IMR-90 (cell line): Measurements from ENCODE around the gene SPSB2. TPM values are rescaled to one million over a fixed set of nuclear protein-coding genes. Genes with fewer than 3 reads are reported as not detected.

Source experiments
- ATAC-seq: fragments of 200-7000 bp; cut with Tn5 transposase; 2 replicates; pipeline ENCODE4 v1.9.1; 2020; ENCODE audit warnings: low read depth, mild to moderate bottlenecking, moderate library complexity
- BruUV-seq: library from RNA; stranded (reverse); fragments of 400-500 nt; replicated peaks from 2 replicates; lab custom pipeline; 2021; lab: Mats Ljungman, UMichigan
- CTCF ChIA-PET: fragments of 300-600 bp; formaldehyde crosslinking; extraction: SDS; loops from one replicate; lab custom pipeline; 2021; ENCODE audit warnings: antibody characterized with exemption; lab: Yijun Ruan, JAX
- POLR2A ChIA-PET: fragments of 300-600 bp; sonication (Branson Sonifier 250); formaldehyde crosslinking; loops from one replicate; lab custom pipeline; 2022; ENCODE audit warnings: antibody characterized with exemption; ENCODE audit not compliant: unreplicated experiment; lab: Charles Lee
- DNase-seq: peaks from one replicate; pipeline ENCODE4 v3.0.0; 2013
- H2AFZ ChIP-seq: replicated peaks from 2 replicates; pipeline ENCODE3; 2013; ENCODE audit warnings: low read length, mild to moderate bottlenecking; ENCODE audit not compliant: poor library complexity
- H2AK5ac ChIP-seq: 2 replicates; pipeline ENCODE4 v1.6.1; 2013; ENCODE audit warnings: low read depth, low read length, inconsistent platforms
- H2AK9ac ChIP-seq: replicated peaks from 2 replicates; pipeline ENCODE3; 2013; ENCODE audit warnings: mild to moderate bottlenecking, low read depth, low read length, moderate library complexity; ENCODE audit not compliant: poor library complexity
- H2BK120ac ChIP-seq: 2 replicates; pipeline ENCODE4 v1.6.1; 2013; ENCODE audit warnings: low read depth, low read length, inconsistent platforms
- H2BK15ac ChIP-seq: 3 replicates; pipeline ENCODE4 v1.6.1; 2013; ENCODE audit warnings: low read depth, low read length, inconsistent platforms
- H2BK20ac ChIP-seq: 2 replicates; pipeline ENCODE4 v1.6.1; 2013; ENCODE audit warnings: low read depth, mild to moderate bottlenecking, inconsistent platforms, low read length, moderate library complexity
- H2BK5ac ChIP-seq: 2 replicates; pipeline ENCODE4 v1.6.1; 2013; ENCODE audit warnings: mild to moderate bottlenecking, low read depth, low read length, inconsistent platforms; ENCODE audit not compliant: poor library complexity, severe bottlenecking
- H3K14ac ChIP-seq: replicated peaks from 2 replicates; pipeline ENCODE4 v1.6.1; 2013; ENCODE audit warnings: low read depth, low read length, inconsistent platforms
- H3K18ac ChIP-seq: 2 replicates; pipeline ENCODE4 v1.6.1; 2013; ENCODE audit warnings: low read depth, low read length, control low read depth
- H3K23ac ChIP-seq: 2 replicates; pipeline ENCODE4 v1.6.1; 2013; ENCODE audit warnings: low read depth, low read length, inconsistent platforms
- H3K27ac ChIP-seq: 2 replicates; pipeline ENCODE4 v1.5.1; 2013; ENCODE audit warnings: mild to moderate bottlenecking, control low read depth, low read length; ENCODE audit not compliant: insufficient read depth
- H3K27me3 ChIP-seq: 2 replicates; pipeline ENCODE4 v1.6.1; 2013; ENCODE audit warnings: low read length; ENCODE audit not compliant: control insufficient read depth, insufficient read depth
- H3K36me3 ChIP-seq: 2 replicates; pipeline ENCODE4 v1.6.1; 2013; ENCODE audit warnings: low read length, mixed read lengths; ENCODE audit not compliant: control insufficient read depth, insufficient read depth
- H3K4ac ChIP-seq: 2 replicates; pipeline ENCODE4 v1.6.1; 2013; ENCODE audit warnings: low read depth, low read length, inconsistent platforms
- H3K4me1 ChIP-seq: 2 replicates; pipeline ENCODE4 v1.6.1; 2013; ENCODE audit warnings: low read length, mixed read lengths; ENCODE audit not compliant: control insufficient read depth, insufficient read depth
- H3K4me2 ChIP-seq: 2 replicates; pipeline ENCODE4 v1.6.1; 2013; ENCODE audit warnings: low read depth, mild to moderate bottlenecking, control low read depth, low read length, moderate library complexity
- H3K4me3 ChIP-seq: 2 replicates; pipeline ENCODE4 v1.5.1; 2013; ENCODE audit warnings: low read depth, mild to moderate bottlenecking, control low read depth, low read length, moderate library complexity; ENCODE audit not compliant: insufficient read depth
- H3K56ac ChIP-seq: 2 replicates; pipeline ENCODE4 v1.6.1; 2013; ENCODE audit warnings: low read length, inconsistent platforms; ENCODE audit not compliant: insufficient read depth; ENCODE audit errors: extremely low read depth
- H3K79me1 ChIP-seq, 2 experiments: 2 replicates each; pipeline ENCODE4 v1.6.1; 2013; ENCODE audit warnings: low read length in 2 of 2, inconsistent platforms in 1 of 2, low read depth in 1 of 2
- H3K9ac ChIP-seq: 2 replicates; pipeline ENCODE4 v1.6.1; 2013; ENCODE audit warnings: low read depth, low read length, control low read depth
- H3K9me1 ChIP-seq: 2 replicates; pipeline ENCODE4 v1.6.1; 2013; ENCODE audit warnings: low read length, inconsistent platforms; ENCODE audit not compliant: insufficient read depth
- H3K9me3 ChIP-seq: 2 replicates; pipeline ENCODE4 v1.6.1; 2013; ENCODE audit warnings: low read length; ENCODE audit not compliant: control insufficient read depth, insufficient read depth
- H4K20me1 ChIP-seq: 2 replicates; pipeline ENCODE4 v1.6.1; 2013; ENCODE audit warnings: low read length, inconsistent platforms; ENCODE audit not compliant: insufficient read depth
- H4K5ac ChIP-seq: 2 replicates; pipeline ENCODE4 v1.6.1; 2013; ENCODE audit warnings: mild to moderate bottlenecking, low read depth, low read length, control low read depth
- H4K8ac ChIP-seq, 2 experiments: 2 replicates each; pipeline ENCODE4 v1.6.1; 2013; ENCODE audit warnings: low read depth in 2 of 2, low read length in 2 of 2, control low read depth in 1 of 2, inconsistent platforms in 1 of 2
- H4K91ac ChIP-seq: 2 replicates; pipeline ENCODE4 v1.6.1; 2013; ENCODE audit warnings: low read depth, low read length, inconsistent platforms; ENCODE audit not compliant: insufficient read depth
- BHLHE40 ChIP-seq: fragments of 150-350 bp; IDR thresholded peaks from 2 replicates; pipeline ENCODE4 v1.6.1; 2016; ENCODE audit warnings: mild to moderate bottlenecking, low read depth, low read length
- CEBPB ChIP-seq: IDR thresholded peaks from 2 replicates; pipeline ENCODE4 v1.6.1; 2012; ENCODE audit warnings: low read depth, low read length, improper control_type of control experiment
- CHD1 ChIP-seq: IDR thresholded peaks from 2 replicates; pipeline ENCODE4 v1.6.1; 2012; ENCODE audit warnings: low read depth, low read length, improper control_type of control experiment
- CTCF ChIP-seq: conservative IDR thresholded peaks from 2 replicates; pipeline ENCODE4 v1.5.1; 2012; ENCODE audit warnings: mild to moderate bottlenecking, low read depth, low read length, improper control_type of control experiment
- FOS ChIP-seq: fragments of 150-350 bp; IDR thresholded peaks from 2 replicates; pipeline ENCODE4 v1.6.1; 2016; ENCODE audit warnings: low read depth, low read length
- MAFK ChIP-seq: IDR thresholded peaks from 2 replicates; pipeline ENCODE4 v1.6.1; 2012; ENCODE audit warnings: low read depth, low read length, improper control_type of control experiment
- MAZ ChIP-seq: IDR thresholded peaks from 2 replicates; pipeline ENCODE4 v1.6.1; 2012; ENCODE audit warnings: low read depth, mild to moderate bottlenecking, low read length, improper control_type of control experiment, moderate library complexity, borderline replicate concordance
- MXI1 ChIP-seq: IDR thresholded peaks from 2 replicates; pipeline ENCODE4 v1.6.1; 2012; ENCODE audit warnings: low read depth, mild to moderate bottlenecking, low read length, moderate library complexity, borderline replicate concordance
- NFE2L2 ChIP-seq: fragments of 150-350 bp; IDR thresholded peaks from 2 replicates; pipeline ENCODE4 v1.6.1; 2016; ENCODE audit warnings: low read depth, mild to moderate bottlenecking, low read length
- POLR2A ChIP-seq: IDR thresholded peaks from 2 replicates; pipeline ENCODE4 v1.6.1; 2012; ENCODE audit warnings: mild to moderate bottlenecking, low read depth, low read length
- RAD21 ChIP-seq: IDR thresholded peaks from 2 replicates; pipeline ENCODE4 v1.6.1; 2012; ENCODE audit warnings: low read length, improper control_type of control experiment
- RFX5 ChIP-seq: IDR thresholded peaks from 2 replicates; pipeline ENCODE4 v1.8.0; 2012; ENCODE audit warnings: low read depth, mild to moderate bottlenecking, low read length, moderate library complexity
- SMC3 ChIP-seq: fragments of 150-350 bp; IDR thresholded peaks from 2 replicates; pipeline ENCODE4 v1.6.1; 2016; ENCODE audit warnings: low read depth, mild to moderate bottlenecking, antibody characterized with exemption, low read length, moderate library complexity
- USF2 ChIP-seq: fragments of 150-350 bp; IDR thresholded peaks from 2 replicates; pipeline ENCODE4 v1.6.1; 2017; ENCODE audit warnings: mild to moderate bottlenecking, antibody characterized with exemption, low read length, low read depth
- WGBS, 2 experiments: methylation state at CpG; one replicate each; pipeline versions ENCODE4 v1.1.5 to v1.1.7; 2013; ENCODE audit warnings: missing lambda C conversion rate in 2 of 2; ENCODE audit not compliant: insufficient read length in 1 of 2; ENCODE audit errors: extremely low coverage in 2 of 2; 5-methylcytosine and 5-hydroxymethylcytosine counted together
- dilution Hi-C: fragments of 300-500 bp; cut with HindIII; formaldehyde crosslinking; loops from one replicate; pipeline ENCODE4 v1.14.3; 2018; ENCODE audit warnings: low sequenced_read_pairs; ENCODE audit not compliant: unreplicated experiment
- in situ Hi-C: fragments of 300-500 bp; cut with MboI; formaldehyde crosslinking; loops from 3 replicates; pipeline ENCODE4 v1.14.3; 2019; ENCODE audit warnings: low sequenced_read_pairs, inconsistent platforms, mixed read lengths
- intact Hi-C: fragments of 100-400 bp; cut with micrococcal nuclease; formaldehyde crosslinking; loops from 2 replicates; pipeline ENCODE4 v1.10.0; 2022
- polyA plus RNA-seq, 3 experiments: library from polyadenylated mRNA; depleted of rRNA; stranded (reverse); fragments of >200 nt; gene quantifications; 2 replicates each; pipeline ENCODE4 v1.2.3, GENCODE V29; 2012; ENCODE audit warnings: low replicate concordance in 1 of 3
- total RNA-seq: library from RNA; depleted of rRNA; stranded (reverse); fragments of >200 nt; gene quantifications from 2 replicates; pipeline ENCODE4 v1.2.3, GENCODE V29; 2012

Gene SPSB2
- total and polyA plus RNA-seq, 2 of the 4 experiments (the other 2 are of a cell fraction): 1.3 to 4.1 TPM

- Histone ChIP-seq H2AK9ac (peak overlapping the region; percentile 33), H3K27me3 (no peaks in the 10 kb centered on the region), H3K23ac (no peak overlapping the region), H3K79me1 (peaks cover 37 to 41% of the 10 kb centered on the region in 2 experiments), H4K8ac (no peak overlapping the region), H4K91ac (no peak overlapping the region), H2BK20ac (no peak overlapping the region), H3K36me3 (peaks cover 29% of the 10 kb centered on the region), H2BK5ac (no peak overlapping the region), H3K27ac (no peak overlapping the region; the same call in 1 of the 2 replicates), H3K9me1 (peaks cover 8% of the 10 kb centered on the region; the same call in 1 of the 2 replicates), H3K4ac (no peak overlapping the region), H2AFZ (peak overlapping the region; percentile 61), H3K18ac (no peak overlapping the region), H3K4me3 (peak overlapping the region; percentile 90; the same call in 1 of the 2 replicates), H4K20me1 (0 out of 2 replicates have a peak, but pooled peaks cover 6% of the 10 kb centered on the region), H3K4me2 (peak overlapping the region; percentile 96), H3K9me3 (no peaks in the 10 kb centered on the region), H3K56ac (no peak overlapping the region), H4K5ac (no peak overlapping the region), H3K9ac (peak overlapping the region; percentile 45; the same call in 1 of the 2 replicates), H2BK15ac (no peak overlapping the region), H2AK5ac (peak overlapping the region; percentile 48), H3K4me1 (peaks cover 24% of the 10 kb centered on the region), H2BK120ac (no peak overlapping the region), H3K14ac (0 out of 2 replicates have a peak overlapping the region, but pooled peaks have one; percentile 33)
- 98% methylated on average over 5 of the region's 14 CpGs; no CpG with 5 or more reads in 1 of the 2 experiments for WGBS, 2 experiments
- DNase-seq: no peak
- no peak for TF ChIP-seq POLR2A
- TF ChIP-seq RFX5: no peak
- TF ChIP-seq BHLHE40: no peak
- no peak for TF ChIP-seq MXI1
- TF ChIP-seq CTCF: no peak
- TF ChIP-seq USF2: no peak
- no peak for TF ChIP-seq CHD1
- TF ChIP-seq NFE2L2: no peak
- TF ChIP-seq MAZ: no peak
- no peak for TF ChIP-seq CEBPB
- no peak for TF ChIP-seq RAD21
- no peak for TF ChIP-seq MAFK
- TF ChIP-seq FOS: no peak
- no peak for TF ChIP-seq SMC3
- no peak for ATAC-seq
- no TSS peak for BruUV-seq
- intact Hi-C loops: no loop called here
- dilution Hi-C loops: no loop called here
- CTCF ChIA-PET: no interaction called here
- POLR2A ChIA-PET: no interaction called here
- in situ Hi-C loops: no loop called here
These were observed 42.7 kb upstream of the SPSB2 start for GRCh38 chr12:6915789-6916285.
